Measurements from ENCODE around the gene OR5B2.
"Not testable (repeated sequence)": the region's sequence is repeated elsewhere in the genome, so short reads cannot be mapped to it uniquely, and the experiment has no call there.

OR5B2 gene
- total RNA-seq: 0 to 0.09 (median 0) reads per million in 4 experiments

GRCh38 chr11:58428021-58428420, at the start of gene OR5B2:
Gene OR5B2 (minus strand): TSS chr11:58428121. CDS start chr11:58423261, 4,860 bp downstream.
- no peak for DNase-seq

- no peak for DNase-seq
Observed at GRCh38 chr11:58471892-58472291, 44.0 kb upstream of the OR5B2 start.

- no peak for DNase-seq
Observed at GRCh38 chr11:58466293-58466692, 38.4 kb upstream of the OR5B2 start.

- no peak for DNase-seq
Observed at GRCh38 chr11:58465690-58466089, 37.8 kb upstream of the OR5B2 start.

GRCh38 chr11:58451585-58451984, 23.7 kb upstream of the OR5B2 start:
- no peak for DNase-seq

- no peak for DNase-seq
Observed at GRCh38 chr11:58446294-58446693, 18.4 kb upstream of the OR5B2 start.

GRCh38 chr11:58444300-58444699, 16.4 kb upstream of the OR5B2 start:
- no peak for DNase-seq

- DNase-seq: no peak
Observed at GRCh38 chr11:58442136-58442535, 14.2 kb upstream of the OR5B2 start, which contains the start of gene OR5B12. Gene OR5B12 (minus strand): TSS chr11:58442236. CDS start chr11:58440151, 2,085 bp downstream.

GRCh38 chr11:58438486-58438885, 10.6 kb upstream of the OR5B2 start:
- DNase-seq: no peak

- no peak for DNase-seq
Observed at GRCh38 chr11:58434217-58434616, 6.3 kb upstream of the OR5B2 start.

- DNase-seq: no peak
Observed at GRCh38 chr11:58433638-58434203, 5.8 kb upstream of the OR5B2 start.

GRCh38 chr11:58429273-58429672, 1.4 kb upstream of the OR5B2 start:
- DNase-seq: no peak

- DNase-seq: no peak
Observed at GRCh38 chr11:58406774-58407173, 21.1 kb downstream of the OR5B2 start, which contains the start of gene OR5B3. Gene OR5B3 (minus strand): TSS chr11:58406874. CDS start chr11:58403409, 3,465 bp downstream.

- not testable (repeated sequence) for DNase-seq
Observed at GRCh38 chr11:58399622-58400021, 28.3 kb downstream of the OR5B2 start.

GRCh38 chr11:58395581-58395980, 32.3 kb downstream of the OR5B2 start:
- no peak for DNase-seq

- no peak for DNase-seq
Observed at GRCh38 chr11:58394195-58394594, 33.7 kb downstream of the OR5B2 start.

- no peak for DNase-seq
Observed at GRCh38 chr11:58392746-58393145, 35.2 kb downstream of the OR5B2 start.

GRCh38 chr11:58391879-58392278, 36.0 kb downstream of the OR5B2 start:
- DNase-seq: no peak

- DNase-seq: no peak
Observed at GRCh38 chr11:58390551-58391063, 37.3 kb downstream of the OR5B2 start.
